OCI-LY7 (cell line): ENCODE measurements around the gene HEBP1. TPM values are rescaled to one million over a fixed set of nuclear protein-coding genes. Genes with fewer than 3 reads are reported as not detected.

Experiments used
- BruUV-seq: library from RNA; stranded (reverse); fragments of 400-500 nt; replicated peaks from 2 replicates; lab custom pipeline; 2021; lab: Mats Ljungman, UMichigan
- CTCF ChIA-PET: fragments of 300-600 bp; sonication (Branson Sonifier 250); formaldehyde crosslinking; loops from one replicate; lab custom pipeline; 2022; ENCODE audit warnings: antibody characterized with exemption; ENCODE audit not compliant: unreplicated experiment; lab: Charles Lee
- POLR2A ChIA-PET: fragments of 300-600 bp; sonication (Branson Sonifier 250); formaldehyde crosslinking; loops from one replicate; lab custom pipeline; 2022; ENCODE audit warnings: antibody characterized with exemption; lab: Charles Lee
- DNase-seq: peaks from one replicate; pipeline ENCODE4 v3.0.0-alpha.2; 2015; ENCODE audit warnings: low spot score
- H2AFZ ChIP-seq: fragments of 200-600 bp; sonication (generic), shearing (Covaris generic); 2 replicates; pipeline ENCODE4 v1.6.1; 2014; ENCODE audit warnings: mild to moderate bottlenecking, antibody characterized with exemption, low read length, moderate library complexity
- H3K27ac ChIP-seq: fragments of 200-600 bp; sonication (generic); 2 replicates; pipeline ENCODE4 v1.5.1; 2014; ENCODE audit warnings: mixed run types, low read depth, mild to moderate bottlenecking, moderate library complexity, low read length, inconsistent platforms; ENCODE audit not compliant: poor library complexity, severe bottlenecking
- H3K36me3 ChIP-seq: fragments of 200-600 bp; sonication (generic); 2 replicates; pipeline ENCODE4 v1.6.1; 2014; ENCODE audit warnings: mild to moderate bottlenecking, antibody characterized with exemption, low read length, moderate library complexity, mixed read lengths; ENCODE audit not compliant: insufficient read depth
- H3K4me1 ChIP-seq: fragments of 200-600 bp; sonication (generic); 2 replicates; pipeline ENCODE4 v1.5.1; 2014; ENCODE audit warnings: mild to moderate bottlenecking, low read length; ENCODE audit not compliant: insufficient read depth, poor library complexity, severe bottlenecking
- H3K4me2 ChIP-seq: fragments of 200-600 bp; sonication (generic); 2 replicates; pipeline ENCODE4 v1.6.1; 2014; ENCODE audit warnings: mild to moderate bottlenecking, low read length
- H3K4me3 ChIP-seq: fragments of 200-600 bp; sonication (generic); 2 replicates; pipeline ENCODE4 v1.5.1; 2014; ENCODE audit warnings: mild to moderate bottlenecking, low read depth, low read length; ENCODE audit not compliant: poor library complexity, severe bottlenecking
- H3K79me2 ChIP-seq: fragments of 200-600 bp; sonication (generic); 2 replicates; pipeline ENCODE4 v1.6.1; 2016; ENCODE audit warnings: low read depth, mild to moderate bottlenecking, low read length, moderate library complexity, mixed read lengths; ENCODE audit not compliant: insufficient read depth
- H3K9me2 ChIP-seq: fragments of 200-600 bp; sonication (generic); 2 replicates; pipeline ENCODE4 v1.6.1; 2016; ENCODE audit warnings: mild to moderate bottlenecking, low read length, mixed read lengths; ENCODE audit not compliant: insufficient read depth
- H3K9me3 ChIP-seq: fragments of 200-600 bp; sonication (generic); 2 replicates; pipeline ENCODE4 v1.6.1; 2014; ENCODE audit warnings: mild to moderate bottlenecking, mixed run types, low read length, mixed read lengths
- H4K20me1 ChIP-seq: fragments of 200-600 bp; sonication (generic); 2 replicates; pipeline ENCODE4 v1.6.1; 2014; ENCODE audit warnings: mild to moderate bottlenecking, antibody characterized with exemption, low read length, moderate library complexity, mixed read lengths; ENCODE audit not compliant: insufficient read depth
- CTCF ChIP-seq: fragments of 200-600 bp; sonication (generic); conservative IDR thresholded peaks from 2 replicates; pipeline ENCODE4 v1.5.1; 2014; ENCODE audit warnings: mild to moderate bottlenecking, antibody characterized with exemption, low read length, moderate library complexity, mixed read lengths
- EZH2phosphoT487 ChIP-seq: fragments of 200-600 bp; sonication (generic); IDR thresholded peaks from 2 replicates; pipeline ENCODE4 v1.6.1; 2018; ENCODE audit warnings: low read depth, borderline replicate concordance, mild to moderate bottlenecking, mixed run types, antibody characterized with exemption, low read length, moderate library complexity, mixed read lengths
- intact Hi-C: fragments of 100-400 bp; cut with micrococcal nuclease; formaldehyde crosslinking; loops from one replicate; pipeline ENCODE4 v1.10.0; 2022; ENCODE audit not compliant: unreplicated experiment
- total RNA-seq, 2 experiments: library from RNA; depleted of rRNA in 1 of 2; stranded (reverse); fragments of >200 nt in 1 of 2; shearing (Covaris generic) in 1 of 2; gene quantifications; 2 replicates each; pipeline ENCODE4 v1.2.3, GENCODE V29; 2014 to 2022

Gene HEBP1
- total RNA-seq, 2 experiments from 2014 or later = 0.16 to 1.3 TPM

- POLR2A ChIA-PET = interaction anchor here (0.5 kb wide), 1 partner anchor 1637 kb away, joined by 3 read pairs; no protein-coding TSS in a partner anchor
- Histone ChIP-seq H2AFZ (no peak overlapping the region), H3K4me2 (no peak overlapping the region), H3K9me3 (no peaks in the 10 kb centered on the region), H3K36me3 (no peaks in the 10 kb centered on the region), H3K27ac (no peak overlapping the region), H3K4me3 (no peak overlapping the region), H3K79me2 (no peaks in the 10 kb centered on the region), H3K9me2 (no peaks in the 10 kb centered on the region), H3K4me1 (no peaks in the 10 kb centered on the region), H4K20me1 (no peaks in the 10 kb centered on the region)
- CTCF ChIA-PET = interaction anchor here (0.5 kb wide), 1 partner anchor 111 kb away, joined by 3 read pairs; no protein-coding TSS in a partner anchor
- TF ChIP-seq EZH2phosphoT487 (no peak), CTCF (no peak)
- intact Hi-C loops = no loop called here
- no TSS peak for BruUV-seq
- no peak for DNase-seq
These were observed 25.9 kb downstream of the HEBP1 start for GRCh38 chr12:12974211-12974610.

GRCh38 chr12:12973019-12973418 is 27.0 kb downstream of the HEBP1 start:
- H3K4me1 ChIP-seq = no peaks in the 10 kb centered on the region
- BruUV-seq = no TSS peak
- no peak overlapping the region for H3K4me3 ChIP-seq
- intact Hi-C loops = no loop called here
- H3K27ac ChIP-seq = no peak overlapping the region
- H3K79me2 ChIP-seq = no peaks in the 10 kb centered on the region
- H3K9me3 ChIP-seq = no peaks in the 10 kb centered on the region
- ChIA-PET POLR2A (no interaction called here), CTCF (no interaction called here)
- no peak overlapping the region for H3K4me2 ChIP-seq
- no peaks in the 10 kb centered on the region for H4K20me1 ChIP-seq
- no peaks in the 10 kb centered on the region for H3K9me2 ChIP-seq
- no peaks in the 10 kb centered on the region for H3K36me3 ChIP-seq
- no peak overlapping the region for H2AFZ ChIP-seq
- TF ChIP-seq EZH2phosphoT487 = no peak
- TF ChIP-seq CTCF = no peak
- DNase-seq = no peak

GRCh38 chr12:12965836-12966235 is 34.2 kb downstream of the HEBP1 start:
- H3K9me2 ChIP-seq = no peaks in the 10 kb centered on the region
- no peak overlapping the region for H3K27ac ChIP-seq
- BruUV-seq = no TSS peak
- H2AFZ ChIP-seq = no peak overlapping the region
- H3K4me2 ChIP-seq = no peak overlapping the region
- no peaks in the 10 kb centered on the region for H3K36me3 ChIP-seq
- DNase-seq = no peak
- TF ChIP-seq CTCF (no peak), EZH2phosphoT487 (no peak)
- CTCF ChIA-PET = no interaction called here
- no peak overlapping the region for H3K4me3 ChIP-seq
- H3K9me3 ChIP-seq = no peaks in the 10 kb centered on the region
- POLR2A ChIA-PET = no interaction called here
- intact Hi-C loops = no loop called here
- no peaks in the 10 kb centered on the region for H3K4me1 ChIP-seq
- H3K79me2 ChIP-seq = no peaks in the 10 kb centered on the region
- H4K20me1 ChIP-seq = no peaks in the 10 kb centered on the region
